Dedifferentiated amniotic fluid mesenchymal stem cell (primary cell): ENCODE results near the gene PYY.
"Not testable (repeated sequence)": the region's sequence is repeated elsewhere in the genome, so short reads cannot be mapped to it uniquely, and the experiment has no call there.

Experiments
- DNase-seq: peaks from one replicate; pipeline ENCODE4 v3.0.0-alpha.2; 2016; ENCODE audit errors: extremely low spot score

Gene PYY

GRCh38 chr17:43953746-43954145 lies at the start of gene PYY:
PYY (minus strand) TSS chr17:43953940; CDS start chr17:43953483, 457 bp downstream.
- DNase-seq: no peak

- no peak for DNase-seq
Measured at GRCh38 chr17:44002141-44002848, 48.6 kb upstream of the PYY start.

- DNase-seq: no peak
Measured at GRCh38 chr17:44001461-44001920, 47.8 kb upstream of the PYY start.

- no peak for DNase-seq
Measured at GRCh38 chr17:44000871-44001460, 47.2 kb upstream of the PYY start.

GRCh38 chr17:44000141-44000860 lies 46.6 kb upstream of the PYY start:
- DNase-seq: no peak

- DNase-seq: no peak
Measured at GRCh38 chr17:43999024-43999423, 45.3 kb upstream of the PYY start.

- DNase-seq: no peak
Measured at GRCh38 chr17:43998552-43998951, 44.8 kb upstream of the PYY start.

- not testable (repeated sequence) for DNase-seq
Measured at GRCh38 chr17:43997180-43997579, 43.4 kb upstream of the PYY start.

GRCh38 chr17:43995150-43995471 lies 41.4 kb upstream of the PYY start:
- DNase-seq: no peak

- DNase-seq: peak; percentile 53
Measured at GRCh38 chr17:43994272-43995149, 40.8 kb upstream of the PYY start.

- DNase-seq: no peak
Measured at GRCh38 chr17:43992641-43993040, 38.9 kb upstream of the PYY start.

- no peak for DNase-seq
Measured at GRCh38 chr17:43988301-43988700, 34.6 kb upstream of the PYY start.

GRCh38 chr17:43987131-43988021 lies 33.6 kb upstream of the PYY start:
- no peak for DNase-seq

- no peak for DNase-seq
Measured at GRCh38 chr17:43986225-43986981, 32.7 kb upstream of the PYY start.

GRCh38 chr17:43984521-43984920 lies 30.8 kb upstream of the PYY start:
- DNase-seq: no peak

GRCh38 chr17:43983515-43984411 lies 30.0 kb upstream of the PYY start:
- no peak for DNase-seq

- DNase-seq: no peak
Measured at GRCh38 chr17:43983196-43983514, 29.4 kb upstream of the PYY start.

GRCh38 chr17:43982171-43982570 lies 28.4 kb upstream of the PYY start:
- no peak for DNase-seq

- no peak for DNase-seq
Measured at GRCh38 chr17:43979671-43980070, 25.9 kb upstream of the PYY start.
